ENCODE results near the gene SLC7A8.

The SLC7A8 gene

GRCh38 chr14:23193432-23193831, 10.0 kb upstream of the SLC7A8 start:
- TF ChIP-seq POLR2AphosphoS5 (IDR thresholded peaks at IDR 0.05; ENCODE audit: low read depth) (no peak), GABPA (IDR thresholded peaks at IDR 0.05; ENCODE audit: low read depth) (no peak), SPI1 (IDR thresholded peaks at IDR 0.05; ENCODE audit: borderline replicate concordance, low read depth) (no peak)
- TF ChIP-seq, protein P1, sequence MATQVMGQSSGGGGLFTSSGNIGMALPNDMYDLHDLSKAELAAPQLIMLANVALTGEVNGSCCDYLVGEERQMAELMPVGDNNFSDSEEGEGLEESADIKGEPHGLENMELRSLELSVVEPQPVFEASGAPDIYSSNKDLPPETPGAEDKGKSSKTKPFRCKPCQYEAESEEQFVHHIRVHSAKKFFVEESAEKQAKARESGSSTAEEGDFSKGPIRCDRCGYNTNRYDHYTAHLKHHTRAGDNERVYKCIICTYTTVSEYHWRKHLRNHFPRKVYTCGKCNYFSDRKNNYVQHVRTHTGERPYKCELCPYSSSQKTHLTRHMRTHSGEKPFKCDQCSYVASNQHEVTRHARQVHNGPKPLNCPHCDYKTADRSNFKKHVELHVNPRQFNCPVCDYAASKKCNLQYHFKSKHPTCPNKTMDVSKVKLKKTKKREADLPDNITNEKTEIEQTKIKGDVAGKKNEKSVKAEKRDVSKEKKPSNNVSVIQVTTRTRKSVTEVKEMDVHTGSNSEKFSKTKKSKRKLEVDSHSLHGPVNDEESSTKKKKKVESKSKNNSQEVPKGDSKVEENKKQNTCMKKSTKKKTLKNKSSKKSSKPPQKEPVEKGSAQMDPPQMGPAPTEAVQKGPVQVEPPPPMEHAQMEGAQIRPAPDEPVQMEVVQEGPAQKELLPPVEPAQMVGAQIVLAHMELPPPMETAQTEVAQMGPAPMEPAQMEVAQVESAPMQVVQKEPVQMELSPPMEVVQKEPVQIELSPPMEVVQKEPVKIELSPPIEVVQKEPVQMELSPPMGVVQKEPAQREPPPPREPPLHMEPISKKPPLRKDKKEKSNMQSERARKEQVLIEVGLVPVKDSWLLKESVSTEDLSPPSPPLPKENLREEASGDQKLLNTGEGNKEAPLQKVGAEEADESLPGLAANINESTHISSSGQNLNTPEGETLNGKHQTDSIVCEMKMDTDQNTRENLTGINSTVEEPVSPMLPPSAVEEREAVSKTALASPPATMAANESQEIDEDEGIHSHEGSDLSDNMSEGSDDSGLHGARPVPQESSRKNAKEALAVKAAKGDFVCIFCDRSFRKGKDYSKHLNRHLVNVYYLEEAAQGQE (IDR thresholded peaks at IDR 0.05; ENCODE audit: insufficient replicate concordance, low read depth), result no peak
- TF ChIP-seq, protein P2, sequence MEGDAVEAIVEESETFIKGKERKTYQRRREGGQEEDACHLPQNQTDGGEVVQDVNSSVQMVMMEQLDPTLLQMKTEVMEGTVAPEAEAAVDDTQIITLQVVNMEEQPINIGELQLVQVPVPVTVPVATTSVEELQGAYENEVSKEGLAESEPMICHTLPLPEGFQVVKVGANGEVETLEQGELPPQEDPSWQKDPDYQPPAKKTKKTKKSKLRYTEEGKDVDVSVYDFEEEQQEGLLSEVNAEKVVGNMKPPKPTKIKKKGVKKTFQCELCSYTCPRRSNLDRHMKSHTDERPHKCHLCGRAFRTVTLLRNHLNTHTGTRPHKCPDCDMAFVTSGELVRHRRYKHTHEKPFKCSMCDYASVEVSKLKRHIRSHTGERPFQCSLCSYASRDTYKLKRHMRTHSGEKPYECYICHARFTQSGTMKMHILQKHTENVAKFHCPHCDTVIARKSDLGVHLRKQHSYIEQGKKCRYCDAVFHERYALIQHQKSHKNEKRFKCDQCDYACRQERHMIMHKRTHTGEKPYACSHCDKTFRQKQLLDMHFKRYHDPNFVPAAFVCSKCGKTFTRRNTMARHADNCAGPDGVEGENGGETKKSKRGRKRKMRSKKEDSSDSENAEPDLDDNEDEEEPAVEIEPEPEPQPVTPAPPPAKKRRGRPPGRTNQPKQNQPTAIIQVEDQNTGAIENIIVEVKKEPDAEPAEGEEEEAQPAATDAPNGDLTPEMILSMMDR (IDR thresholded peaks at IDR 0.05; ENCODE audit: insufficient read depth, low read length), result no peak
- Histone ChIP-seq H3K27me3 (ENCODE audit: insufficient read depth, poor library complexity, severe bottlenecking) (no peaks in the 10 kb centered on the region), H3K27ac (replicated peaks) (no peak overlapping the region), H3K4me3 (replicated peaks; ENCODE audit: insufficient read depth, low read length) (no peak overlapping the region)
- no peak for DNase-seq (ENCODE audit: low read depth in 1 of 2, low spot score in 1 of 2)

GRCh38 chr14:23187925-23188324, 4.5 kb upstream of the SLC7A8 start:
- H3K27ac ChIP-seq (replicated peaks), result no peak overlapping the region
- H3K4me3 ChIP-seq (replicated peaks; ENCODE audit: insufficient read depth, low read length), result no peak overlapping the region
- DNase-seq (ENCODE audit: low read depth in 1 of 2, low spot score in 1 of 2), result no peak
- no peaks in the 10 kb centered on the region for H3K27me3 ChIP-seq (ENCODE audit: insufficient read depth, poor library complexity, severe bottlenecking)
- TF ChIP-seq SPI1 (IDR thresholded peaks at IDR 0.05; ENCODE audit: borderline replicate concordance, low read depth) (no peak), POLR2AphosphoS5 (IDR thresholded peaks at IDR 0.05; ENCODE audit: low read depth) (no peak), GABPA (IDR thresholded peaks at IDR 0.05; ENCODE audit: low read depth) (no peak)
- TF ChIP-seq, protein P1 (IDR thresholded peaks at IDR 0.05; ENCODE audit: insufficient replicate concordance, low read depth), result no peak

- H3K4me3 ChIP-seq (replicated peaks; ENCODE audit: insufficient read depth, low read length), result no peak overlapping the region
- no peaks in the 10 kb centered on the region for H3K27me3 ChIP-seq (ENCODE audit: insufficient read depth, poor library complexity, severe bottlenecking)
- H3K27ac ChIP-seq (replicated peaks), result no peak overlapping the region
- DNase-seq (ENCODE audit: low read depth in 1 of 2, low spot score in 1 of 2), result peak in 1 of 2 experiments; percentile 67
- TF ChIP-seq, protein P2 (IDR thresholded peaks at IDR 0.05; ENCODE audit: insufficient read depth, low read length), result peak; percentile 71
- TF ChIP-seq, protein P1 (IDR thresholded peaks at IDR 0.05; ENCODE audit: insufficient replicate concordance, low read depth), result no peak
Observed at GRCh38 chr14:23186913-23187654, 3.6 kb upstream of the SLC7A8 start.
